Loucy (cell line): ENCODE data around the gene LASP1.

Experiments used
- H2AFZ ChIP-seq: fragments of 200-600 bp; sonication (generic); 2 replicates; pipeline ENCODE4 v1.6.0; 2016; ENCODE audit warnings: antibody characterized with exemption, mild to moderate bottlenecking, low read length, moderate library complexity
- H3F3A ChIP-seq: fragments of 200-600 bp; 2 replicates; pipeline ENCODE4 v1.6.0; 2016; ENCODE audit warnings: antibody characterized with exemption, low read depth, mild to moderate bottlenecking
- H3K27me3 ChIP-seq: fragments of 200-600 bp; sonication (generic); 2 replicates; pipeline ENCODE4 v1.6.1; 2014; ENCODE audit warnings: low read length, mild to moderate bottlenecking; ENCODE audit not compliant: insufficient read depth, poor library complexity, severe bottlenecking
- H3K36me3 ChIP-seq: fragments of 200-600 bp; sonication (generic); 2 replicates; pipeline ENCODE4 v1.6.1; 2016; ENCODE audit warnings: low read length; ENCODE audit not compliant: insufficient read depth
- H3K4me1 ChIP-seq: fragments of 200-600 bp; sonication (generic); 2 replicates; pipeline ENCODE4 v1.5.1; 2014; ENCODE audit warnings: low read length, mild to moderate bottlenecking; ENCODE audit not compliant: insufficient read depth, poor library complexity, severe bottlenecking
- H3K4me2 ChIP-seq: fragments of 200-600 bp; sonication (generic); 2 replicates; pipeline ENCODE4 v1.6.0; 2014; ENCODE audit warnings: antibody characterized with exemption, low read length, low read depth, mild to moderate bottlenecking; ENCODE audit not compliant: poor library complexity, severe bottlenecking
- H3K4me3 ChIP-seq: fragments of 200-600 bp; sonication (generic); 2 replicates; pipeline ENCODE4 v1.5.1; 2014; ENCODE audit warnings: low read length, mild to moderate bottlenecking, mixed read lengths; ENCODE audit not compliant: poor library complexity, severe bottlenecking
- H3K79me2 ChIP-seq: fragments of 200-600 bp; sonication (generic); 2 replicates; pipeline ENCODE4 v1.6.1; 2014; ENCODE audit warnings: low read length; ENCODE audit not compliant: insufficient read depth
- H3K9ac ChIP-seq: fragments of 200-600 bp; sonication (generic); 2 replicates; pipeline ENCODE4 v1.6.0; 2014; ENCODE audit warnings: mild to moderate bottlenecking, low read depth, low read length, moderate library complexity; ENCODE audit not compliant: poor library complexity, severe bottlenecking
- H3K9me2 ChIP-seq: fragments of 200-600 bp; sonication (generic); replicated peaks from 2 replicates; pipeline ENCODE4 v1.6.1; 2016; ENCODE audit warnings: low read depth, low read length, mixed read lengths
- H3K9me3 ChIP-seq: fragments of 200-600 bp; sonication (generic); 2 replicates; pipeline ENCODE4 v1.6.1; 2014; ENCODE audit warnings: mild to moderate bottlenecking, antibody characterized with exemption, low read length, low read depth; ENCODE audit not compliant: insufficient read depth
- H4K20me1 ChIP-seq: fragments of 200-600 bp; sonication (generic); 2 replicates; pipeline ENCODE4 v1.6.0; 2014; ENCODE audit warnings: antibody characterized with exemption, low read length, mild to moderate bottlenecking; ENCODE audit not compliant: insufficient read depth, poor library complexity, severe bottlenecking
- CTCF ChIP-seq: fragments of 200-600 bp; sonication (generic); conservative IDR thresholded peaks from 2 replicates; pipeline ENCODE4 v1.5.1; 2014; ENCODE audit warnings: mild to moderate bottlenecking, antibody characterized with exemption, low read length
- EZH2phosphoT487 ChIP-seq: fragments of 200-600 bp; IDR thresholded peaks from 2 replicates; pipeline ENCODE4 v1.6.1; 2018; ENCODE audit warnings: antibody characterized with exemption, mild to moderate bottlenecking, moderate library complexity, borderline replicate concordance

Gene LASP1

GRCh38 chr17:38867968-38868816, 1.7 kb upstream of the LASP1 start:
- H4K20me1 ChIP-seq: peaks cover 21% of the 10 kb centered on the region

GRCh38 chr17:38868817-38869525, 887 bp upstream of the LASP1 start:
- Histone ChIP-seq H4K20me1 (peaks cover 29% of the 10 kb centered on the region), H3K36me3 (no peaks in the 10 kb centered on the region), H3K4me1 (peaks cover 22% of the 10 kb centered on the region), H3K9ac (peak overlapping the region; percentile 97), H2AFZ (peak overlapping the region; percentile 85), H3K9me2 (no peaks in the 10 kb centered on the region), H3K27me3 (no peaks in the 10 kb centered on the region), H3F3A (no peaks in the 10 kb centered on the region; the same call in 1 of the 2 replicates), H3K9me3 (no peaks in the 10 kb centered on the region), H3K79me2 (peaks cover 39% of the 10 kb centered on the region), H3K4me3 (peak overlapping the region; percentile 88), H3K4me2 (peak overlapping the region; percentile 91)
- no peak for TF ChIP-seq EZH2phosphoT487
- peak; percentile 69 for TF ChIP-seq CTCF

More at GRCh38 chr17:38867968-38868816, 1.7 kb upstream of the LASP1 start:
- TF ChIP-seq EZH2phosphoT487 (no peak), CTCF (no peak)
- H3K9me2 ChIP-seq: no peaks in the 10 kb centered on the region
- H3K27me3 ChIP-seq: no peaks in the 10 kb centered on the region
- peak overlapping the region; percentile 97 for H3K9ac ChIP-seq
- H3K9me3 ChIP-seq: no peaks in the 10 kb centered on the region
- peak overlapping the region; percentile 91 for H3K4me2 ChIP-seq
- H2AFZ ChIP-seq: peak overlapping the region; percentile 85
- peaks cover 31% of the 10 kb centered on the region for H3K79me2 ChIP-seq
- H3K36me3 ChIP-seq: no peaks in the 10 kb centered on the region
- peaks cover 15% of the 10 kb centered on the region for H3K4me1 ChIP-seq
- peak overlapping the region; percentile 88 for H3K4me3 ChIP-seq
- no peaks in the 10 kb centered on the region; the same call in 1 of the 2 replicates for H3F3A ChIP-seq

- H3K4me3 ChIP-seq: peak overlapping the region; percentile 88
- no peaks in the 10 kb centered on the region; the same call in 1 of the 2 replicates for H3F3A ChIP-seq
- H3K79me2 ChIP-seq: peaks cover 54% of the 10 kb centered on the region
- H4K20me1 ChIP-seq: peaks cover 44% of the 10 kb centered on the region
- no peaks in the 10 kb centered on the region for H3K36me3 ChIP-seq
- H3K4me1 ChIP-seq: peaks cover 37% of the 10 kb centered on the region
- H3K9ac ChIP-seq: peak overlapping the region; percentile 97
- H3K27me3 ChIP-seq: no peaks in the 10 kb centered on the region
- no peaks in the 10 kb centered on the region for H3K9me3 ChIP-seq
- peak overlapping the region; percentile 89 for H3K4me2 ChIP-seq
- no peak for TF ChIP-seq EZH2phosphoT487
- no peak for TF ChIP-seq CTCF
- H3K9me2 ChIP-seq: no peaks in the 10 kb centered on the region
- H2AFZ ChIP-seq: peak overlapping the region; percentile 68; the same call in 1 of the 2 replicates
Observed at GRCh38 chr17:38870259-38871165, 654 bp downstream of the LASP1 start.
